Left kidney (tissue), 2 donors: ENCODE results near the gene FGF1. TPM values are rescaled to one million over a fixed set of nuclear protein-coding genes. Genes with fewer than 3 reads are reported as not detected.

Source experiments
- DNase-seq: peaks from one replicate; pipeline ENCODE4 v3.0.0-alpha.2; 2013
- polyA plus RNA-seq: library from polyadenylated mRNA; unstranded; fragments of 120-200 nt; gene quantifications from one replicate; pipeline ENCODE4 v1.2.1, GENCODE V29; 2013; ENCODE audit not compliant: insufficient read length

Gene FGF1
- polyA plus RNA-seq, 1 donor, result 17.4 TPM

GRCh38 chr5:142644127-142644526 lies 41.8 kb downstream of the FGF1 start:
- no peak for DNase-seq

DNA sequence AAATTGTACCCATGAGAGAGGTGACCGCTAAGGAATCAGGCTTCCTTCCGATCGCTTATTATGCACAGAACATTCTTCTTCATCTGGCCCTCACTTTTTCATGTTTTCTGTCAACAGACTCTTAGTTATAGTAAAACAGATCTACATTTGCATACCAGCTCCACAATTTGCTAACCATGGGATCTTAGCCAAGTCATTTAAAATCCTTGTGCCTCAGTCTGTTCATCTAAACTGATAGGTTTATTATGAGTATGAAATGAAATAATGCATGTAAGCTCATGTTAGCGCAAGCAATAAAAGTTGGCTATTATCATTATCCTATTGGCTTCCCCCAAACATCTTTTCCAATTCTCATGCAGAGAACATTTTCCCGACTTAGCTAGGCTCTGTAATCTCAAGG lies 42.3 kb downstream of the FGF1 start:
- DNase-seq, result no peak

DNA sequence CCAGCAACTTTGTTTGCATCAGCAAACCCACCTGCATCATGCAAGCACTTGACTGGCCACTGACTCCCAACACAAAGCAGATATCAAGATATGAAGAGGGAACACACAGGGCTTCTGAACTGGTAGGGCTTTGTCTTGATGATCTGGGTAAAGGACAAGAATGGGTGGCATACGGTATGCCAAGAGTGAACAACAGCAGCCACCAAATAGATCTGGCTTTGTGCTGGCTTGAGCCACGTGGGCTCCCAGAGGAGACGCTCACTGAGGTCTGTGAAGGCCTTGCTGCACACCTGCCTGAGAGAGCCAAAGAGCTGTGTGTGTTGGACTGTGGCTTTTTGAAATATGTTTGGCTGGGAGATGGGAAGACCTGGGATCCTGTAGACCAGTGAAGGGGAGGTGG lies 43.5 kb downstream of the FGF1 start:
- DNase-seq, result no peak

- DNase-seq, result no peak
These were observed 44.2 kb downstream of the FGF1 start for GRCh38 chr5:142641711-142642110.

GRCh38 chr5:142640316-142641005 lies 45.4 kb downstream of the FGF1 start:
- no peak for DNase-seq

GRCh38 chr5:142639455-142639854 lies 46.4 kb downstream of the FGF1 start:
- no peak for DNase-seq

DNA sequence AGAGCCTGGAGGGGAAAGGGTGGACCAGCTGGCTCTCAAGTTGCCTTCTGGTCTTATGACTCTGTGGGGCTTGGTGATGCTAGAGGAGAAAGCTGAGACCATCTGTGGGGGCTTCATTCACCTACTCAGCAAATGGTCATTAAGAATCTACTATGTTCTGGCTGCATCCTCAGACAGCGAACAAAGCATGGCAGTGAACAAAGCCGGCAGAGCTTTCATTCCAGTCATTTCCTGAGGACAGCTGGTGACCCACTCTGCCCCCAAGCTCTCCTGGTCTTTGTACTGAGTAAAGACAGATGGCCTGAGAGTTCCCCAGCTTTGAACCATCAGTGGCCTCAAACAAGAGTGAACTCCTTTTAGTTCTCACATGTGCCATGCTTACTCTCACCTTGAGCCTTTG lies 48.0 kb downstream of the FGF1 start:
- no peak for DNase-seq

DNA sequence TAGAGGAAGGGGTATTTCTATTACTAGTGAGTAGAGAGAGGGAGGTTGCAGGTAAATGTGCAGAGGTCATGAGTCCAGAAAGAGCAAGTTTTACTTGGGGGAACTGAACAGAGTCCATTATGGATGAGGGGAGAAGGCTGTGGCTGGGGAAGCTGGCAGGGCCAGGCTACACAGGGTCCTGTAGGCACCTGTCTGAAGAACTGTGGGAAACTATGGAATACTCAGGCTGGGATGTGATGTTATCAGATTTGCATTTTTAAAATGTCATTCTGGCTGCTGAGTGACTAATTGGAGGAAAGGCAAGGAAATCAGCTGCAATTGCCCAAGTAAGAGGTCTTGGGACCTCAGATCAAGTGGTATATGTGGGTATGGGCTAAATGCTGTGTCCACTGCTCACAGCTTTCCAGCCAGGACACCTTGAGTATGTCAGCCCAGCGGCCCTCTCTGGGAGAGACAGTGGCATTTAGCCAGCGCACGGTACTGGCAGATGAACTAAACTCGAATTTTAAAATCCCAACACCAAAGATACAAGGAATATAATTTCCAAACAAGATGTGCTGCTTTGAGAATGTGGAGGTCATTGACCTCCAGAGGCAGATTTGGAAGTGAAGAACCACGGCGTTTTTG lies 49.1 kb downstream of the FGF1 start:
- no peak for DNase-seq

- no peak for DNase-seq
These were observed 49.8 kb downstream of the FGF1 start for GRCh38 chr5:142636093-142636492.

DNA sequence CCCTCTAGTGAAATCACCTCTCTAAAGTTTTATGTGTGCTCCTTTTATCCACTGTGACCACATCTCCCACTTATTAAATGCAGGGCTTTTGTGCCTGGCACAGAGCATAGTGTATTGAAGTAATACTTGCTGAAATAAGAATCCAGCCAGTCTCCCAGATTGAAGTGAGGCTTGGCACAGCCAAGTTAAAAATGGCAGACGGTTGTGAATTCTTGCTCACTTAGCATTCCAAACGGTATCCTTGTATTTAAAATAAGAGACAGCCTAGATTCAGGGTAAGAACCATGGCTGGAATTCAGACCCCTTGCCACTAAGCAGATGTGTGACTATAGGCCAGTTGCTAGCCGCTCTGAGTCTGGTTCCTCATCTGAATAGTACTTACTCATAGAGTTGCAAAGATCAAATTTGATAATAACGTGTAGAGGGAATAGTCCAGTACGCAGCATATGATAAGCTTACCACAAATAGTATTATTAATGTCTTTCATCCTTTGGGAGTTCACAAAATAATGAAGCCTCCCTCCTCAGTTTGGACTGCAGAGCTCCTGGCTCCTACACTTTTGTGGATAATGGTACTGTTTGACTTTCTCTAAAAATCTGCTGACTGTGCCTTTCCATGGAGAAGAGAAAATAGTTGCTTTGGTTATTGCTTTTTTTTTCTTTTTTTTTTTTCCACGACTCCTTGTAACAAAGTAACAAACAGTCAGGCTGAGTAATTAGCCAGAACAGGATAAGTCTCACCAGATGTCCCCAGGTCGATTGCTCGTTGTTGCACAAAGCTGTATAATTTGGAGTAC lies 51.5 kb downstream of the FGF1 start:
- no peak for DNase-seq

DNA sequence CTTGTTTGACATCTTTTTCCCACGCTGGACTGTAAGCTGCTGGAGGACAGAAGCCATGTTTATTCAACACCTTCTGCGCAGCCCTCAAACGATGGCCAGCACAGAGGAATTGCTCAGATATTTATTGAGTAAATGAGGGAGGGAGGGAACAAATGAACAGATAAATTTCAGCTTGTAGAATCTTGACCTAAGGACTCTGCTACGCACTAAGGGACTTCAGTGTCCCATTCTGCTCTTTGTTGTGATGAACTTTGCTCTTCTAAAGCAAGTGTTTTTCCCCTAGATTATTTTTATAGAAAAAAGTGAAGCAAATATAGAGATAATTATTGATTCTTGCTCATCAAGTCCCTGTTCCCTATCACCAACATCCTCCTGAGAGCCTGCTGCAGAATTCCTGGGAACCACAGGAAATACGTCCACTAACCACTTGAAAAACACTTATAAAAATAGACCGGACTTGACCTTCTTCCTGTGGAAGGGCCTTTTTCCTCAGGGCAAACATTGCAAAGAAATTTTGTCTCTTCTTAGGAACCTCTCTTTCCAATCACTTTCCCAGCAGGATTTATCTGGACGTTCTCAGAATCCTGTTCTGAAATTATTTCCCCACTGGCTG lies 54.9 kb downstream of the FGF1 start:
- DNase-seq, result no peak

GRCh38 chr5:142627383-142628217 lies 58.3 kb downstream of the FGF1 start:
- DNase-seq, result no peak

GRCh38 chr5:142626786-142627185 lies 59.1 kb downstream of the FGF1 start:
- DNase-seq, result no peak

DNA sequence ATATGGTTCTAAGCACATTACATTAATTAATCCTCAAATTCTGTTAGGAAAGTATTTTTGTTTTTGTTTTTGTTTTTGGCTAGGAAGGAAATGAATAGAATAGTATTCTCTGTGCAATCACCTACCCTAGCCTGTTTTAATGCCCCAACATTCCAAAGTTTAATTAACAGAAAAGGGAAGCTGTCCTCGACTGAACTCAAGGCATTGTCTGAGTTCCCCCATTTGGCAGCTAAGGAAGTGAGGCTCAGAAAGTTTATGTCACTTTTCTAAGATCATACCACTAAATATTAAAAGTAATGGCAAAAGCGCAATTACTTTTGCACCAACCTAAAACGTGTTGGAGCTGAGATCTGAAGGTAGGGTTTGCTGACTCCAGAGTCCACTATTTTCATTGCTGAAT lies 59.8 kb downstream of the FGF1 start:
- no peak for DNase-seq

- no peak for DNase-seq
These were observed 64.7 kb downstream of the FGF1 start for GRCh38 chr5:142621227-142621626.

- DNase-seq, result no peak
These were observed 66.1 kb downstream of the FGF1 start for GRCh38 chr5:142619815-142620214.

GRCh38 chr5:142618130-142618523 lies 67.8 kb downstream of the FGF1 start:
- DNase-seq, result no peak

DNA sequence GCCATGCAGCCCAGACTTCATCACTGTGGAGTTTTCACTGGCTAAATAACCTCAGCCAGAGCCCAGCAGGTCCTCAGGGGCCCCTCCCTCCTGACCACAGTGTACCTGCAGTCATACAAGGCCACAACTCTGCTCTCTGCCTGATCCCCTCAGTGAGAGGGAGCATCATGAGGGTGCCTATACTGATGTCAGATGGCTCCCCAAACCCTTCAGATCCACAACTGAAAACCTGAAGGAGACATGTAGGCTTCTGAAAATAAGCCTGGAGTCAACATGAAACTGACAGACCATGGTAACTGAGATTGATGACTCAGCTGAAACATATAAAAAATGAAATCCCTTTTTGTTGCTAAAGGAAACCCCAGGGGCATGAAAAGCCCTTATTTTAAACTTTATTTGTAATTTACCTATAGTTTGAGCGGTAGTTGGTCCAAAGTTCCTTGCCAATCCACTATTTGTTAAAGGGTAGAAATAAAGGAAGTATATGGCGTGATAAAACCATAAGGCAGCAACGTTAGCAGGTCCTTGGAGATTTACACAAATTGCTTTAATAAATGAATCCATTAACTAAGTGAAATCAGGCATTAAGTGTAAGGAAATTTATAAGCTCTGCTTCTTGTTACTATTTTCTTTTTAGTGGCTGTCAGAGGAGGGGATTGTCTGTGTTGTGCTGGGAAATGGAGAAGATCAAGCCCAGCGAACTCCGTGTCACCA lies 68.3 kb downstream of the FGF1 start:
- no peak for DNase-seq

- DNase-seq, result no peak
These were observed 69.9 kb downstream of the FGF1 start for GRCh38 chr5:142615948-142616347.

GRCh38 chr5:142614054-142614453 lies 71.8 kb downstream of the FGF1 start:
- no peak for DNase-seq

DNA sequence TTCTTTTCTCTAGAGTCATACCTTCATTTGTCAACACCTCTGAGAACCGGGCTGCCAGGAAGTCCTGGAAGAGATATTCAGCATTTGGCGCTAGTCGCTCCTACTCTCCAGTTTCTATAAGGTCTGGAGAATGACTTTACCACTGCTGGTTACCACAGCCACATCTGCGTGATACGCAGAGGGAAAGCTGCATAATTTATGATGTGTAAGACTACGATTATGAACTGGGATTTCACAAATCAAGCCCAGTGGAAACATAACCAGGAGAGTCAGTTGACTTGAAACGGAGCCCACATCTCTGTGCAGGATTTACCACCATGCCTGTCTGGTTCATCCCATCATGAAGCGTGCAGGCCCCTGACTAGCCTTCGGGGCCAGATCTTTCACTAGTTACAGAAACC lies 72.6 kb downstream of the FGF1 start:
- DNase-seq, result no peak
